KMS-11 (cell line): ENCODE results near the gene CNOT3.
A peak's percentile ranks its signal among the peaks of the same experiment; 100 is the strongest.

Experiments
- H2AFZ ChIP-seq: fragments of 200-600 bp; sonication (generic); 2 replicates; pipeline ENCODE4 v1.6.1; 2016; ENCODE audit warnings: antibody characterized with exemption, mixed run types, low read depth
- H3K27ac ChIP-seq: fragments of 200-600 bp; sonication (generic); 2 replicates; pipeline ENCODE4 v1.6.1; 2016; ENCODE audit warnings: mild to moderate bottlenecking, mixed run types
- H3K27me3 ChIP-seq: fragments of 200-600 bp; sonication (generic); 2 replicates; pipeline ENCODE4 v1.6.1; 2017; ENCODE audit warnings: mild to moderate bottlenecking, low read depth, mixed run types, moderate library complexity; ENCODE audit not compliant: insufficient read depth
- H3K36me3 ChIP-seq: fragments of 200-600 bp; sonication (generic); 2 replicates; pipeline ENCODE4 v1.6.1; 2017; ENCODE audit warnings: mild to moderate bottlenecking, mixed run types; ENCODE audit not compliant: insufficient read depth
- H3K4me1 ChIP-seq: fragments of 200-600 bp; sonication (generic); 2 replicates; pipeline ENCODE4 v1.6.1; 2016; ENCODE audit warnings: mild to moderate bottlenecking, low read depth, mixed run types; ENCODE audit not compliant: poor library complexity, severe bottlenecking
- H3K4me2 ChIP-seq: fragments of 200-600 bp; sonication (generic); 2 replicates; pipeline ENCODE4 v1.7.0; 2016; ENCODE audit warnings: mild to moderate bottlenecking, mixed run types
- H3K4me3 ChIP-seq: fragments of 200-600 bp; sonication (generic); IDR thresholded peaks from 2 replicates; pipeline ENCODE4 v1.6.1; 2017; ENCODE audit warnings: low read depth, low read length, mixed read lengths; ENCODE audit not compliant: insufficient read depth
- H3K79me2 ChIP-seq: fragments of 200-600 bp; sonication (generic); 2 replicates; pipeline ENCODE4 v1.6.1; 2016; ENCODE audit warnings: low read depth, mixed run types; ENCODE audit not compliant: insufficient read depth
- H3K9ac ChIP-seq: fragments of 200-600 bp; sonication (generic); 2 replicates; pipeline ENCODE4 v1.6.1; 2016; ENCODE audit warnings: mild to moderate bottlenecking, mixed run types
- H4K20me1 ChIP-seq: fragments of 200-600 bp; sonication (generic); 2 replicates; pipeline ENCODE4 v1.6.1; 2016; ENCODE audit warnings: mild to moderate bottlenecking, mixed run types; ENCODE audit not compliant: insufficient read depth
- CTCF ChIP-seq: fragments of 200-600 bp; sonication (generic); conservative IDR thresholded peaks from 2 replicates; pipeline ENCODE4 v1.6.1; 2017; ENCODE audit warnings: low read depth, mild to moderate bottlenecking, antibody characterized with exemption, low read length, moderate library complexity, mixed read lengths

CNOT3 gene

GRCh38 chr19:54115109-54116063, 22.2 kb upstream of the CNOT3 start, which contains the start of the genes PRPF31 and TFPT:
TSS of gene PRPF31 (plus strand) at chr19:54115754. CDS start at chr19:54118279, 2,525 bp downstream.
TSS of gene TFPT (minus strand) at chr19:54115657. CDS start at chr19:54115269, 388 bp downstream.
- no peaks in the 10 kb centered on the region for H3K27me3 ChIP-seq
- peak within 1 kb of the TSS; percentile 55 for H3K4me3 ChIP-seq
- H3K27ac ChIP-seq: peak within 1 kb of the TSS; percentile 70
- H3K4me2 ChIP-seq: peak within 1 kb of the TSS; percentile 92
- H3K4me1 ChIP-seq: peaks cover 10% of the 10 kb centered on the region
- peak within 1 kb of the TSS; percentile 76; the same call in 1 of the 2 replicates for H2AFZ ChIP-seq
- no peak for TF ChIP-seq CTCF
- no peaks in the 10 kb centered on the region for H3K36me3 ChIP-seq
- peaks cover 21% of the 10 kb centered on the region for H3K79me2 ChIP-seq
- H4K20me1 ChIP-seq: no peaks in the 10 kb centered on the region
- H3K9ac ChIP-seq: peak within 1 kb of the TSS; percentile 74

GRCh38 chr19:54121259-54121658, 16.3 kb upstream of the CNOT3 start:
- H3K9ac ChIP-seq: no peak overlapping the region
- no peaks in the 10 kb centered on the region for H4K20me1 ChIP-seq
- H3K4me3 ChIP-seq: no peak overlapping the region
- TF ChIP-seq CTCF: no peak
- no peaks in the 10 kb centered on the region for H3K27me3 ChIP-seq
- no peak overlapping the region for H3K27ac ChIP-seq
- H3K36me3 ChIP-seq: no peaks in the 10 kb centered on the region; the same call in 1 of the 2 replicates
- no peak overlapping the region for H2AFZ ChIP-seq
- H3K79me2 ChIP-seq: peaks cover 16% of the 10 kb centered on the region
- peaks cover 10% of the 10 kb centered on the region for H3K4me1 ChIP-seq
- no peak overlapping the region for H3K4me2 ChIP-seq

- no peak for TF ChIP-seq CTCF
- Histone ChIP-seq H3K4me2 (no peak overlapping the region), H4K20me1 (no peaks in the 10 kb centered on the region), H3K9ac (no peak overlapping the region), H3K4me1 (no peaks in the 10 kb centered on the region), H3K27ac (no peak overlapping the region), H3K4me3 (no peak overlapping the region), H3K27me3 (no peaks in the 10 kb centered on the region), H2AFZ (no peak overlapping the region), H3K36me3 (no peaks in the 10 kb centered on the region; the same call in 1 of the 2 replicates), H3K79me2 (no peaks in the 10 kb centered on the region)
Observed at GRCh38 chr19:54123682-54124081, 13.9 kb upstream of the CNOT3 start.

GRCh38 chr19:54124393-54124792, 13.2 kb upstream of the CNOT3 start:
- Histone ChIP-seq H3K4me1 (no peaks in the 10 kb centered on the region), H3K36me3 (no peaks in the 10 kb centered on the region; the same call in 1 of the 2 replicates), H4K20me1 (no peaks in the 10 kb centered on the region), H3K9ac (no peak overlapping the region), H3K79me2 (no peaks in the 10 kb centered on the region), H3K4me2 (no peak overlapping the region), H2AFZ (no peak overlapping the region), H3K4me3 (no peak overlapping the region), H3K27ac (no peak overlapping the region), H3K27me3 (no peaks in the 10 kb centered on the region)
- no peak for TF ChIP-seq CTCF
